ENCODE measurements around the gene ITPR1. TPM values are rescaled to one million over a fixed set of nuclear protein-coding genes. Genes with fewer than 3 reads are reported as not detected.

ITPR1 gene
- total RNA-seq, 1 donor from 2014 or later = 121 TPM

DNA sequence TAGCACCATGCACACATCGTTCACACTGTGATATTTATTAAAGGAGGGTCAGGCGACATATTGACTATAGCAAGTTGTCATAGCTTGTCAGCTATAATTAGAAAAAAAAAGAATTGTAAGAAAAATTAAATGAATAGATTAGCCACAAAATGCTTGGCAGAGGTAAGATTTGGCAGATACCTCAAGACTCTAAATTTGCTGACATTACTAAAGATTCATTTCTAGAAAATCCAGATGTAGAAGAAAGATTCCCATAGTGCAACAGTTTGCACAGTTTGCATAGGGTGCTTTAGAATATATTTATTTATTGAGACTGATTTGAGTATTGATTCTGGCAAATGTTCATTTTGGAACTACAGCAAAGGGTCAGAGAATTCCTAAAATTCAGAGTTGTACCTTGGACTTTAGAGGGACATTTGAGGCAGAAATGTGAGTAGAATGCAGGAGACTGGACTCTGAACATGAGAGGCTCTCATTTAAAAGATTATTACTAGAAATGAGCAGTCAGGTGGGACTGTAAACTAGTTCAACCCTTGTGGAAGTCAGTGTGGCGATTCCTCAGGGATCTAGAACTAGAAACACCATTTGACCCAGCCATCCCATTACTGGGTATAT lies 384.1 kb downstream of the ITPR1 start:
- intact Hi-C loops (cut with DNase I) = no loop called here
- Histone ChIP-seq H3K4me3 (no peak overlapping the region), H3K4me1 (no peaks in the 10 kb centered on the region), H3K9me3 (no peaks in the 10 kb centered on the region), H3K27ac (no peak overlapping the region), H3K36me3 (no peaks in the 10 kb centered on the region), H3K27me3 (no peaks in the 10 kb centered on the region)
- TF ChIP-seq, protein P1, sequence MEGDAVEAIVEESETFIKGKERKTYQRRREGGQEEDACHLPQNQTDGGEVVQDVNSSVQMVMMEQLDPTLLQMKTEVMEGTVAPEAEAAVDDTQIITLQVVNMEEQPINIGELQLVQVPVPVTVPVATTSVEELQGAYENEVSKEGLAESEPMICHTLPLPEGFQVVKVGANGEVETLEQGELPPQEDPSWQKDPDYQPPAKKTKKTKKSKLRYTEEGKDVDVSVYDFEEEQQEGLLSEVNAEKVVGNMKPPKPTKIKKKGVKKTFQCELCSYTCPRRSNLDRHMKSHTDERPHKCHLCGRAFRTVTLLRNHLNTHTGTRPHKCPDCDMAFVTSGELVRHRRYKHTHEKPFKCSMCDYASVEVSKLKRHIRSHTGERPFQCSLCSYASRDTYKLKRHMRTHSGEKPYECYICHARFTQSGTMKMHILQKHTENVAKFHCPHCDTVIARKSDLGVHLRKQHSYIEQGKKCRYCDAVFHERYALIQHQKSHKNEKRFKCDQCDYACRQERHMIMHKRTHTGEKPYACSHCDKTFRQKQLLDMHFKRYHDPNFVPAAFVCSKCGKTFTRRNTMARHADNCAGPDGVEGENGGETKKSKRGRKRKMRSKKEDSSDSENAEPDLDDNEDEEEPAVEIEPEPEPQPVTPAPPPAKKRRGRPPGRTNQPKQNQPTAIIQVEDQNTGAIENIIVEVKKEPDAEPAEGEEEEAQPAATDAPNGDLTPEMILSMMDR (IDR thresholded peaks at IDR 0.05) = no peak
- no peak for DNase-seq (ENCODE audit: low spot score in 2 of 2)

DNA sequence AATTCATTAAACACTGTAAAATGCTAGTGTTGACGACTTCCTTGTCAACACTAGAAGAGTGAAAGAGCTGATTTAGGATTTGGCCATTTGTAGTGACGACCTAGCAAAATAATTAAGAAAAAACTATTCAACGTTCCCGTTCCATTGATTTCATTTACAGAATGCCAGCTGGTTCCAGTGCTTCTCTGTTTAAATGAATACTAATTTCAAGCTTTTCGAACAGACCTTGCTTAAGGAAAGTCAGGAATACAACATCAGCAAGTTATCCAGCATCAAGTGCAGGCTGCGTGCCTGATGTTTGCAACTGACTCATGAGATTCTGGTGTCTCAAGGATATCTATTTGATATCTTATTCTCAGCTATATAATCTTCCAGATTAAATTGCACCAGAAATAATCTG lies 387.7 kb downstream of the ITPR1 start:
- DNase-seq (ENCODE audit: low spot score in 2 of 2) = no peak
- intact Hi-C loops (cut with DNase I) = no loop called here
- no peaks in the 10 kb centered on the region for H3K27me3 ChIP-seq
- H3K36me3 ChIP-seq = no peaks in the 10 kb centered on the region
- H3K27ac ChIP-seq = no peak overlapping the region
- no peaks in the 10 kb centered on the region for H3K4me1 ChIP-seq
- H3K9me3 ChIP-seq = no peaks in the 10 kb centered on the region
- TF ChIP-seq, protein P1 (IDR thresholded peaks at IDR 0.05) = no peak
- H3K4me3 ChIP-seq = no peak overlapping the region

DNA sequence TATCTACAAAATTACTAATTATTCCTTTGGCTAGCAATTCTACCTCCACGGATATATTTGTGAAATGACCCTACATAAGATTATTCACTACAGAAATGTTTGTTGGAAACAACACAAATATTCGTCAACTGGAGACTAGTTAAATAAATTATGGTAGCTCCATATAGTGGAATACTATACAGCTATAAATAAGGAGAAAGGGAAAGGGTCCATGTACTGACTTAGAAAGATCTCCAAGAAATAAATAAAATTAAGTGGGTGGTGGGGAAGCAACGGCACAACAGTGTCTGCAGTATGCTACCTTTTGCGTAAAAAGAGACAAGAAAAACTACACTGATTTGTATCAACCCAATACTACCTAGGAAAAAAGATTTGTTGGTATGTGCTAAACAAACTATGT lies 389.4 kb downstream of the ITPR1 start:
- DNase-seq (ENCODE audit: low spot score in 2 of 2) = no peak
- Histone ChIP-seq H3K9me3 (no peaks in the 10 kb centered on the region), H3K4me3 (no peak overlapping the region), H3K4me1 (no peaks in the 10 kb centered on the region), H3K36me3 (no peaks in the 10 kb centered on the region), H3K27ac (no peak overlapping the region), H3K27me3 (no peaks in the 10 kb centered on the region)
- TF ChIP-seq, protein P1 (IDR thresholded peaks at IDR 0.05) = no peak
- intact Hi-C loops (cut with DNase I) = no loop called here

DNA sequence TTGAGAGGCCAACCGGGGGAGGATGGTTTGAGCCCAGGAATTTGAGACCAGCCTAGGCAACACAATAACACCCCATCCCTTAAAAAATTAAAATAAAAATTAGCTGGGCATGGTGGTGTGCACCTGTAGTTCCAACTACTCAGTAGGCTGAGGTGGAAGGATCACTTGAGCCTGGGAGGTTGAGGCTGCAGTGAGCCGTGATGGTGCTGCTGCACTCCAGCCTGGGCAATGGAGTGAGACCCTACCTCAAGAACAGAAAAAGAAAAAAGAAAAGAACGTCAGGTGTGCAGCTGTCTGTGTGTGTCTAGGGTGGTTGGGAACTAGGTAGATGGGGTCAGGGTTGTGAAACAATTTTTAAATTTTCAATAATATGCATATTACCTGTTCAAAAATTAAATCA lies 389.9 kb downstream of the ITPR1 start:
- Histone ChIP-seq H3K27me3 (no peaks in the 10 kb centered on the region), H3K4me1 (no peaks in the 10 kb centered on the region), H3K36me3 (no peaks in the 10 kb centered on the region), H3K9me3 (no peaks in the 10 kb centered on the region), H3K4me3 (no peak overlapping the region), H3K27ac (no peak overlapping the region)
- intact Hi-C loops (cut with DNase I) = no loop called here
- no peak for DNase-seq (ENCODE audit: low spot score in 2 of 2)
- TF ChIP-seq, protein P1 (IDR thresholded peaks at IDR 0.05) = no peak

DNA sequence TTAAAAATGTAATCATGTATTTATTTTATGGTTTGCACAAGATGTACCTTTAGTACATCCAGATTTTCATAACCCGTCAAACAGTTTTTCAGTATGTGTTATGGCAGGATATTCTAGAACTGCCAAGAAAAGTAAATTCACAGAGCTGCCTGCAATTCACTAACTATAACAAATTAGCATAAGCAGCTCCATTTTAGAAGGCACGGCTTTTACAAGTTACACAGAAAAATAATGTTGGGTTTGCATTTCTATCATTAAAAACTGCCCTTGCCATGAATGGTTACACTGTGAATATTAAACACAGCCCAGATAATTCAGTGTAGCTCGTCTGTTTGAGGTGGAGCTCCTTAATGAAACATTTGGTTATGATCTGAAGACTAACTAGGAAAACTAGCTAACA lies 391.7 kb downstream of the ITPR1 start:
- Histone ChIP-seq H3K9me3 (no peaks in the 10 kb centered on the region), H3K27ac (no peak overlapping the region), H3K27me3 (no peaks in the 10 kb centered on the region), H3K4me3 (no peak overlapping the region), H3K36me3 (no peaks in the 10 kb centered on the region), H3K4me1 (no peaks in the 10 kb centered on the region)
- intact Hi-C loops (cut with DNase I) = no loop called here
- TF ChIP-seq, protein P1 (IDR thresholded peaks at IDR 0.05) = no peak
- DNase-seq (ENCODE audit: low spot score in 2 of 2) = no peak

DNA sequence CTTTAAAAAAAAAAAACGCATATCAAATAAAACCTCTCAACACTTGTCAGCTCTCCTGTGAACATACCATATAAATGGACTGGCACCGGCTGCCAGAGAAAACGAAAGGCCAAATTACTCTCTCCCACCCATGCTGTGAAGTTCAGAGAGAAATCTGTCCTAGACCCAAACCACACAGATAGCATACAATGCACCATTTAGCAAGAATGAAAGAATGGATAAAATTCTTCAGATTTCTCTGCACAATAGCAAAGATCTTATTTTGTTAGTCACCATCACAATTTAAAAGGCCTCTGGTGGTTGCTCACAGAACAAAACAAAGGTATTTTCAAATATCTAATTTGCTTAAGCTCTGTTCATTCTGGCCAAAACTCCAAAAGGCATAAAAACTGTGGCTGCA lies 392.2 kb downstream of the ITPR1 start:
- no peaks in the 10 kb centered on the region for H3K27me3 ChIP-seq
- no peak for DNase-seq (ENCODE audit: low spot score in 2 of 2)
- H3K4me1 ChIP-seq = no peaks in the 10 kb centered on the region
- H3K4me3 ChIP-seq = no peak overlapping the region
- no peaks in the 10 kb centered on the region for H3K36me3 ChIP-seq
- TF ChIP-seq, protein P1 (IDR thresholded peaks at IDR 0.05) = no peak
- H3K27ac ChIP-seq = no peak overlapping the region
- intact Hi-C loops (cut with DNase I) = no loop called here
- no peaks in the 10 kb centered on the region for H3K9me3 ChIP-seq
